Osteoblast (primary cell): ENCODE results near the gene KLF8. TPM values are rescaled to one million over a fixed set of nuclear protein-coding genes. Genes with fewer than 3 reads are reported as not detected.

Experiments
- DNase-seq: peaks from one replicate; pipeline ENCODE4 v3.0.0; 2011; ENCODE audit warnings: low spot score, mixed read lengths; ENCODE audit not compliant: insufficient read length; ENCODE audit errors: missing footprints
- H2AFZ ChIP-seq: 2 replicates; pipeline ENCODE4 v1.6.0; 2011; ENCODE audit warnings: mild to moderate bottlenecking, low read length
- H3K27ac ChIP-seq: 2 replicates; pipeline ENCODE4 v1.5.1; 2011; ENCODE audit warnings: mild to moderate bottlenecking, low read depth, low read length, moderate library complexity
- H3K27me3 ChIP-seq: 2 replicates; pipeline ENCODE4 v1.6.0; 2012; ENCODE audit warnings: mild to moderate bottlenecking, control low read depth, inconsistent platforms, low read length, moderate library complexity; ENCODE audit not compliant: insufficient read depth
- H3K36me3 ChIP-seq: 2 replicates; pipeline ENCODE4 v1.5.1; 2011; ENCODE audit warnings: mild to moderate bottlenecking, low read length, control low read depth, moderate library complexity; ENCODE audit not compliant: insufficient read depth
- H3K4me1 ChIP-seq: 2 replicates; pipeline ENCODE4 v1.5.1; 2011; ENCODE audit warnings: mild to moderate bottlenecking, low read length, control low read depth, moderate library complexity; ENCODE audit not compliant: insufficient read depth
- H3K4me2 ChIP-seq: 2 replicates; pipeline ENCODE4 v1.6.0; 2011; ENCODE audit warnings: mild to moderate bottlenecking, low read length; ENCODE audit not compliant: insufficient read depth
- H3K4me3 ChIP-seq: fragments of 200-600 bp; sonication (generic); 3 replicates; pipeline ENCODE4 v1.5.1; 2012; ENCODE audit warnings: mild to moderate bottlenecking, low read length, inconsistent platforms; ENCODE audit not compliant: insufficient read depth
- H3K79me2 ChIP-seq: 2 replicates; pipeline ENCODE4 v1.6.0; 2012; ENCODE audit warnings: mild to moderate bottlenecking, low read length, control low read depth, inconsistent platforms; ENCODE audit not compliant: insufficient read depth
- H3K9me3 ChIP-seq: 2 replicates; pipeline ENCODE4 v1.5.1; 2011; ENCODE audit warnings: low read depth, low read length, control low read depth
- H4K20me1 ChIP-seq: 2 replicates; pipeline ENCODE4 v1.6.0; 2012; ENCODE audit warnings: mild to moderate bottlenecking, low read length, control low read depth; ENCODE audit not compliant: insufficient read depth
- total RNA-seq: library from RNA; depleted of rRNA; stranded (reverse); fragments of >200 nt; gene quantifications from 2 replicates; pipeline ENCODE4 v1.2.3, GENCODE V29; 2012
- TF ChIP-seq, protein P1 (sequence below): IDR thresholded peaks from 2 replicates; pipeline ENCODE4 v1.5.1; 2011; ENCODE audit warnings: mild to moderate bottlenecking, low read depth, low read length, moderate library complexity; ENCODE audit errors: extremely low read depth

Gene KLF8
- total RNA-seq, 1 donor: 1.1 TPM

DNA sequence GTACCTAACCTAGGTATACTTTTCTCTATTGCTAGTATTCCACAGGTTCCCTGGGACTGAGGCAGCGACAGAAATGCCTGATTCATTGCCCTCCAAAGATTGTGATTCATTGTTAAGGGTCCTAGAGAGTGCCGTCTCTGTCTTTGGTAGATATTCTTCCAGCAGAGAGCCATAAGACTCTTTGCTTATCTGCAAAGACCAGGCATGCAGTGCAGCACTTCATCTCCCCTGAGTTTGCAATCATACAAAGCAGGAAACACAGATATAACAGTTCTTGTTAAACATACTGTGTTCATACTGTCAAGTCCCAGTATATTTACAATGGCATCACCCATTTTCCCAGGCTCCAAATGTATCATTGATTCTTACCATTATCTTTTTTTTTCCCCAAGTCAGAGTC, 47.7 kb downstream of the KLF8 start:
- TF ChIP-seq, protein P1, sequence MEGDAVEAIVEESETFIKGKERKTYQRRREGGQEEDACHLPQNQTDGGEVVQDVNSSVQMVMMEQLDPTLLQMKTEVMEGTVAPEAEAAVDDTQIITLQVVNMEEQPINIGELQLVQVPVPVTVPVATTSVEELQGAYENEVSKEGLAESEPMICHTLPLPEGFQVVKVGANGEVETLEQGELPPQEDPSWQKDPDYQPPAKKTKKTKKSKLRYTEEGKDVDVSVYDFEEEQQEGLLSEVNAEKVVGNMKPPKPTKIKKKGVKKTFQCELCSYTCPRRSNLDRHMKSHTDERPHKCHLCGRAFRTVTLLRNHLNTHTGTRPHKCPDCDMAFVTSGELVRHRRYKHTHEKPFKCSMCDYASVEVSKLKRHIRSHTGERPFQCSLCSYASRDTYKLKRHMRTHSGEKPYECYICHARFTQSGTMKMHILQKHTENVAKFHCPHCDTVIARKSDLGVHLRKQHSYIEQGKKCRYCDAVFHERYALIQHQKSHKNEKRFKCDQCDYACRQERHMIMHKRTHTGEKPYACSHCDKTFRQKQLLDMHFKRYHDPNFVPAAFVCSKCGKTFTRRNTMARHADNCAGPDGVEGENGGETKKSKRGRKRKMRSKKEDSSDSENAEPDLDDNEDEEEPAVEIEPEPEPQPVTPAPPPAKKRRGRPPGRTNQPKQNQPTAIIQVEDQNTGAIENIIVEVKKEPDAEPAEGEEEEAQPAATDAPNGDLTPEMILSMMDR: no peak
- Histone ChIP-seq H3K27ac (no peak overlapping the region), H3K9me3 (no peaks in the 10 kb centered on the region), H4K20me1 (no peaks in the 10 kb centered on the region), H2AFZ (no peak overlapping the region), H3K79me2 (no peaks in the 10 kb centered on the region), H3K27me3 (no peaks in the 10 kb centered on the region), H3K4me1 (no peaks in the 10 kb centered on the region), H3K36me3 (no peaks in the 10 kb centered on the region), H3K4me3 (no peak overlapping the region), H3K4me2 (no peak overlapping the region)
- no peak for DNase-seq

DNA sequence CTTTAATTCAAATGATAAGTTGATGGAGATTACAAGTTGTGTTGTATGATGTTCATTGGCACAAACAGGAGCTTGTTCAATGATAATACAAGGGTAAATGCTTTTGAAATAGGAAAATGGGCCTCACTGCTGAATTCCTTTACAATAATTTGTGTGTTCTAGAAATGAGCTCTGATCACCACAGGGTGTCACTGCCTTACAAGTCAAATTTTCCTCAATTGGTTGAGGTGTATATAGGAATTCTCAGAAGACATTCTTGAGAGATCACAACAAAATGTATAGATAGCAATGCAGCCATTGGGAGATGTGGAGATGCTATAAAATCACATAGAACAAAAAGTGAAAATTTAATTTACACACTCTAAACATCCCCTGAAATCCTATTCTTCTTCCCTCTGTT, 49.6 kb downstream of the KLF8 start:
- Histone ChIP-seq H3K4me2 (no peak overlapping the region), H4K20me1 (no peaks in the 10 kb centered on the region), H3K79me2 (no peaks in the 10 kb centered on the region), H3K27me3 (no peaks in the 10 kb centered on the region), H3K4me3 (no peak overlapping the region), H3K4me1 (no peaks in the 10 kb centered on the region), H2AFZ (no peak overlapping the region), H3K9me3 (no peaks in the 10 kb centered on the region), H3K36me3 (no peaks in the 10 kb centered on the region), H3K27ac (no peak overlapping the region)
- DNase-seq: peak; percentile 35
- TF ChIP-seq, protein P1: peak; percentile 20

DNA sequence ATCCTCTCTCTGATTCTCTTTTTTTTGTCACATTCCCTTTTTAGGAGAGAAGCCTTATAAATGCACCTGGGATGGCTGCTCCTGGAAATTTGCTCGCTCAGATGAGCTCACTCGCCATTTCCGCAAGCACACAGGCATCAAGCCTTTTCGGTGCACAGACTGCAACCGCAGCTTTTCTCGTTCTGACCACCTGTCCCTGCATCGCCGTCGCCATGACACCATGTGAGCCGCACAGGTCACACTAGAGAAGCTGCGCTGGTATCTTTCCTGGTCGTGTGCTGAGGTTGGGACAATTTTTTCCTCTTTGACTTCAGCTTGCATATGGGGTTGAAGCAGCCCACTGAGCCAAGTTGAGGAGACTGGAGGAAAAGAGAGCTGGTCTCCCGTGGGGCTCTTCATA, 52.1 kb downstream of the KLF8 start:
- H2AFZ ChIP-seq: no peak overlapping the region
- no peaks in the 10 kb centered on the region for H3K27me3 ChIP-seq
- H4K20me1 ChIP-seq: no peaks in the 10 kb centered on the region
- H3K36me3 ChIP-seq: no peaks in the 10 kb centered on the region
- DNase-seq: no peak
- no peaks in the 10 kb centered on the region for H3K79me2 ChIP-seq
- no peak overlapping the region for H3K4me3 ChIP-seq
- no peaks in the 10 kb centered on the region for H3K4me1 ChIP-seq
- no peak overlapping the region for H3K27ac ChIP-seq
- TF ChIP-seq, protein P1: no peak
- H3K4me2 ChIP-seq: no peak overlapping the region
- H3K9me3 ChIP-seq: no peaks in the 10 kb centered on the region

DNA sequence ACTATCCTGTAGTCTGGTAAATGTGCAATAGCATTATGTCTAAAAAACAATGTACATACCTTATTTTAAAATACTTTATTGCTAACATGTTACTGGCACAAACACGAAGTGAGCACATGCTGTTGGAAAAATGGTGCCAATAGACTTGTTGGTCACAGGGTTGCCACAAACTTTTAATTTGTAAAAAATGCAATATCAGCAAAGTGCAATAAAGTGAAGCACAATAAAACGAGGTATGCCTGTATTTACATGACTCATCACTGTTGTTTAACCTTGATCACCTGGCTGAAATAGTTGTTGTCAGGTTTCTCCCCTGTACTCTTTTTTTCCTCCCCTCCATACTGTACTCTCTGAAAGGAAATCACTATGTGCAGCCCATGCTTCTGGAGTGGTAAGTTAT, 56.5 kb downstream of the KLF8 start:
- Histone ChIP-seq H3K27me3 (no peaks in the 10 kb centered on the region), H3K4me1 (no peaks in the 10 kb centered on the region), H3K79me2 (no peaks in the 10 kb centered on the region), H3K4me3 (no peak overlapping the region), H3K4me2 (no peak overlapping the region), H4K20me1 (no peaks in the 10 kb centered on the region), H3K9me3 (no peaks in the 10 kb centered on the region), H2AFZ (no peak overlapping the region), H3K27ac (no peak overlapping the region), H3K36me3 (no peaks in the 10 kb centered on the region)
- TF ChIP-seq, protein P1: no peak
- no peak for DNase-seq
